ENCODE measurements around the gene EVX2. TPM values are rescaled to one million over a fixed set of nuclear protein-coding genes. Genes with fewer than 3 reads are reported as not detected.

EVX2 gene
- total and polyA plus RNA-seq, 2 of the 4 experiments (the other 2 are of a cell fraction) = not detected

DNA sequence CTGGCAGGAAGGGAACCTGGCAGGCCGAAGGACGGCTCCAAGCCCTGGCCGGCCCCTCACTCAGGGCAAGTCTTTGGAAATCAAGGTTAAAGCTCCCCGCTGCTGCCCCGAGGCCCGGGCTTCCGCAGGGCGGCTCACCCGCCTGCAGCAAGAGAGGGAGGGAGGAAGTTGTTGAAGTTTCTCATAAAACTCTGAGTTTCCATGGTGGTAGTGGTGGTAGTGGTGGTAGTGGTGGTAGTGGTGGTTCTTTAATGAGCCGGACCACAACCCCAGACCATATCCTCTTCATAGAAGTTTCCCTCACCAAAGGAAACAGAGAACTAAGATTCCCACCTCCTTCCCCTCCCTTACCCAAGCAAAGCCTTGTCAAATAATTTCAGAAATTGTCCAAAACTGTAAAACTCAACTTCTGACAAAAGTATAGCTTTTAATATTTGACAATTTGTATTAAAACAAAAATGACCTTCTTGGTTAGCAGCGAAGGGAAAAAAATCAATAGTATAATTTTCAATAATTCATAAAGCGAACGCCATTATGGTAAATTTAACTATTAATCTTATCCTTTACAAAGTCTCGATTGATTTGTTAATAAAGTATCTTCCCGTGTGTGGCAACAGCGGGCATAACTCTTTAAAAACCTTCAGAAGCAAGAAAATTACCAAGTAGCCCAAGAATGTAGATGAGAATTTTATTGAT lies 31.3 kb upstream of the EVX2 start:
- in situ Hi-C loops (cut with MboI; ENCODE audit: low sequenced_read_pairs) = no loop called here
- intact Hi-C loops (cut with micrococcal nuclease) = no loop called here
- Histone ChIP-seq H2BK20ac (ENCODE audit: low read depth, low read length) (no peak overlapping the region), H4K20me1 (ENCODE audit: insufficient read depth, low read length) (no peaks in the 10 kb centered on the region), H2BK5ac (ENCODE audit: low read depth, low read length, poor library complexity, severe bottlenecking) (no peak overlapping the region), H2BK120ac (ENCODE audit: low read depth, low read length) (no peak overlapping the region), H2AK9ac (replicated peaks; ENCODE audit: low read depth, low read length, poor library complexity) (no peak overlapping the region), H2AFZ (replicated peaks; ENCODE audit: low read length, poor library complexity) (no peak overlapping the region), H3K27me3 (ENCODE audit: control insufficient read depth, insufficient read depth, low read length) (peaks cover 91% of the 10 kb centered on the region), H3K56ac (ENCODE audit: extremely low read depth, insufficient read depth, low read length) (no peak overlapping the region), H2AK5ac (ENCODE audit: low read depth, low read length) (no peak overlapping the region), H3K4ac (ENCODE audit: low read depth, low read length) (no peak overlapping the region), H3K9me3 (ENCODE audit: control insufficient read depth, insufficient read depth, low read length) (peaks cover 12% of the 10 kb centered on the region), H3K23ac (ENCODE audit: low read depth, low read length) (no peak overlapping the region), H2BK15ac (ENCODE audit: low read depth, low read length) (no peak overlapping the region), H3K4me2 (ENCODE audit: low read depth, low read length) (no peak overlapping the region), H3K14ac (replicated peaks; ENCODE audit: low read depth, low read length) (no peak overlapping the region), H3K18ac (ENCODE audit: low read depth, low read length) (no peak overlapping the region), H3K79me1 (ENCODE audit: low read depth in 1 of 2, low read length in 2 of 2) (no peaks in the 10 kb centered on the region), H3K9me1 (ENCODE audit: insufficient read depth, low read length) (no peaks in the 10 kb centered on the region), H4K5ac (ENCODE audit: low read depth, low read length) (no peak overlapping the region), H3K4me3 (ENCODE audit: insufficient read depth, low read depth, low read length) (no peak overlapping the region), H3K27ac (ENCODE audit: insufficient read depth, low read length) (no peak overlapping the region), H3K9ac (ENCODE audit: low read depth, low read length) (no peak overlapping the region), H4K8ac (ENCODE audit: low read depth in 2 of 2, low read length in 2 of 2) (no peak overlapping the region), H3K36me3 (ENCODE audit: control insufficient read depth, insufficient read depth, low read length) (no peaks in the 10 kb centered on the region), H4K91ac (ENCODE audit: insufficient read depth, low read depth, low read length) (no peak overlapping the region), H3K4me1 (ENCODE audit: control insufficient read depth, insufficient read depth, low read length) (no peaks in the 10 kb centered on the region)
- 0% methylated on average over 3 of the region's 16 CpGs; no CpG with 5 or more reads in 1 of the 2 experiments for WGBS, 2 experiments (ENCODE audit: extremely low coverage in 2 of 2, insufficient read length in 1 of 2)
- TF ChIP-seq SMC3 (IDR thresholded peaks at IDR 0.05; ENCODE audit: low read depth, low read length) (no peak), MAZ (IDR thresholded peaks at IDR 0.05; ENCODE audit: borderline replicate concordance, low read depth, low read length) (no peak), CHD1 (IDR thresholded peaks at IDR 0.05; ENCODE audit: low read depth, low read length) (no peak), BHLHE40 (IDR thresholded peaks at IDR 0.05; ENCODE audit: low read depth, low read length) (no peak), RCOR1 (IDR thresholded peaks at IDR 0.05; ENCODE audit: insufficient replicate concordance, low read length) (no peak), CEBPB (IDR thresholded peaks at IDR 0.05; ENCODE audit: low read depth, low read length) (no peak), RAD21 (IDR thresholded peaks at IDR 0.05; ENCODE audit: low read length) (no peak), RFX5 (IDR thresholded peaks at IDR 0.05; ENCODE audit: low read depth, low read length) (no peak), MXI1 (IDR thresholded peaks at IDR 0.05; ENCODE audit: borderline replicate concordance, low read depth, low read length) (no peak), MAFK (IDR thresholded peaks at IDR 0.05; ENCODE audit: low read depth, low read length) (no peak), POLR2A (IDR thresholded peaks at IDR 0.05; ENCODE audit: low read depth, low read length) (no peak), FOS (IDR thresholded peaks at IDR 0.05; ENCODE audit: low read depth, low read length) (no peak), NFE2L2 (IDR thresholded peaks at IDR 0.05; ENCODE audit: low read depth, low read length) (no peak)
- TF ChIP-seq, protein P1, sequence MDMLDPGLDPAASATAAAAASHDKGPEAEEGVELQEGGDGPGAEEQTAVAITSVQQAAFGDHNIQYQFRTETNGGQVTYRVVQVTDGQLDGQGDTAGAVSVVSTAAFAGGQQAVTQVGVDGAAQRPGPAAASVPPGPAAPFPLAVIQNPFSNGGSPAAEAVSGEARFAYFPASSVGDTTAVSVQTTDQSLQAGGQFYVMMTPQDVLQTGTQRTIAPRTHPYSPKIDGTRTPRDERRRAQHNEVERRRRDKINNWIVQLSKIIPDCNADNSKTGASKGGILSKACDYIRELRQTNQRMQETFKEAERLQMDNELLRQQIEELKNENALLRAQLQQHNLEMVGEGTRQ (IDR thresholded peaks at IDR 0.05; ENCODE audit: low read depth, low read length) = no peak
- TF ChIP-seq, protein P2, sequence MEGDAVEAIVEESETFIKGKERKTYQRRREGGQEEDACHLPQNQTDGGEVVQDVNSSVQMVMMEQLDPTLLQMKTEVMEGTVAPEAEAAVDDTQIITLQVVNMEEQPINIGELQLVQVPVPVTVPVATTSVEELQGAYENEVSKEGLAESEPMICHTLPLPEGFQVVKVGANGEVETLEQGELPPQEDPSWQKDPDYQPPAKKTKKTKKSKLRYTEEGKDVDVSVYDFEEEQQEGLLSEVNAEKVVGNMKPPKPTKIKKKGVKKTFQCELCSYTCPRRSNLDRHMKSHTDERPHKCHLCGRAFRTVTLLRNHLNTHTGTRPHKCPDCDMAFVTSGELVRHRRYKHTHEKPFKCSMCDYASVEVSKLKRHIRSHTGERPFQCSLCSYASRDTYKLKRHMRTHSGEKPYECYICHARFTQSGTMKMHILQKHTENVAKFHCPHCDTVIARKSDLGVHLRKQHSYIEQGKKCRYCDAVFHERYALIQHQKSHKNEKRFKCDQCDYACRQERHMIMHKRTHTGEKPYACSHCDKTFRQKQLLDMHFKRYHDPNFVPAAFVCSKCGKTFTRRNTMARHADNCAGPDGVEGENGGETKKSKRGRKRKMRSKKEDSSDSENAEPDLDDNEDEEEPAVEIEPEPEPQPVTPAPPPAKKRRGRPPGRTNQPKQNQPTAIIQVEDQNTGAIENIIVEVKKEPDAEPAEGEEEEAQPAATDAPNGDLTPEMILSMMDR (conservative IDR thresholded peaks at IDR 0.05; ENCODE audit: low read depth, low read length) = no peak
- TF ChIP-seq, protein P3, sequence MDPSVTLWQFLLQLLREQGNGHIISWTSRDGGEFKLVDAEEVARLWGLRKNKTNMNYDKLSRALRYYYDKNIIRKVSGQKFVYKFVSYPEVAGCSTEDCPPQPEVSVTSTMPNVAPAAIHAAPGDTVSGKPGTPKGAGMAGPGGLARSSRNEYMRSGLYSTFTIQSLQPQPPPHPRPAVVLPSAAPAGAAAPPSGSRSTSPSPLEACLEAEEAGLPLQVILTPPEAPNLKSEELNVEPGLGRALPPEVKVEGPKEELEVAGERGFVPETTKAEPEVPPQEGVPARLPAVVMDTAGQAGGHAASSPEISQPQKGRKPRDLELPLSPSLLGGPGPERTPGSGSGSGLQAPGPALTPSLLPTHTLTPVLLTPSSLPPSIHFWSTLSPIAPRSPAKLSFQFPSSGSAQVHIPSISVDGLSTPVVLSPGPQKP (IDR thresholded peaks at IDR 0.05; ENCODE audit: borderline replicate concordance, low read depth, low read length) = no peak
- POLR2A ChIA-PET (ENCODE audit: unreplicated experiment) = no interaction called here
- no TSS peak for BruUV-seq (replicated peaks)
- no peak for DNase-seq
- CTCF ChIA-PET = interaction anchor here (0.6 to 1.5 kb wide), 4 partner anchors 12 to 439 kb away, joined by 3 to 7 read pairs (median 4); no protein-coding TSS in a partner anchor
- ATAC-seq (ENCODE audit: low read depth) = no peak
- dilution Hi-C loops (cut with HindIII; ENCODE audit: low sequenced_read_pairs, unreplicated experiment) = no loop called here

Data from IMR-90 (cell line).